Right ventricle myocardium inferior (tissue), 1 donor: Measurements from ENCODE around the gene CAPN7. TPM values are rescaled to one million over a fixed set of nuclear protein-coding genes. Genes with fewer than 3 reads are reported as not detected.

Experiments used
- total RNA-seq: library from RNA; stranded (reverse); fragmentation: NEBNext Ultra II Directional; extraction: Animal tissue kit (Norgen Biotek cat#: 25700); gene quantifications from one replicate; pipeline ENCODE4 v1.2.1, GENCODE V29; 2021
- donor health status: DM: no; HTN: yes; CAD: no; lungs with severe emphysema.

The CAPN7 gene
- total RNA-seq, 1 donor from 2014 or later: 28.2 TPM

Other genes starting within 250 kb of the CAPN7 start
- 140 TPM for gene MRPS25, start 140.9 kb upstream of the CAPN7 start, total RNA-seq
- 16.5 TPM for gene RBSN, start 107.1 kb upstream of the CAPN7 start, total RNA-seq
- 11.7 TPM for gene SH3BP5, start 126.3 kb downstream of the CAPN7 start, total RNA-seq
- gene METTL6, start 221.3 kb downstream of the CAPN7 start, total RNA-seq: 6.8 TPM
- gene EAF1, start 221.4 kb downstream of the CAPN7 start, total RNA-seq: 6.7 TPM